Measurements from ENCODE around the gene DLST. TPM values are rescaled to one million over a fixed set of nuclear protein-coding genes. Genes with fewer than 3 reads are reported as not detected.
A peak's percentile ranks its signal among the peaks of the same experiment; 100 is the strongest.
"Not testable (repeated sequence)": the region's sequence is repeated elsewhere in the genome, so short reads cannot be mapped to it uniquely, and the experiment has no call there.

Gene DLST
- total and polyA plus RNA-seq, 8 donors = 25.1 to 125 (median 76.1) TPM

DNA sequence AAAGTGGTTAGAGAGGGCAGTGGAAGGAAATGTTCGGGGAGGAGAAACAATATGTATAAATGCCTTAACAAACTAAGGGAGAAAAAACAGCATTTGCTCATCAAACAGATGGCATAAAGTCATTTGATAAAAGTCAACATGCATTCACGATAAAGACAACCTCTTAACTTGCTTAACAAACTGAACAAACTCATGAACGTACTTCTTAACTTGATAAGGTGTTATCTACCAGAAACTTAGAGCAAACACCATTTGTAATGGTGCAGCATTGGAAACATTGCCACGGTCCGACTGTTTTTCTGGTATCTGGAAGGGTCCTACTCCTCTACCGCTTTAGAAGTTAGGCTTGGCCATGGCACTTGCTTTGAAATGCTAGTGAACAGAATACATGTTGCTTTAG is 45.5 kb downstream of the DLST start:
- no peaks in the 10 kb centered on the region for H3K36me3 ChIP-seq
- no peaks in the 10 kb centered on the region for H3K9me3 ChIP-seq
- TF ChIP-seq POLR2AphosphoS5 (IDR thresholded peaks at IDR 0.05) (peak in 1 of 3 donors; percentile 37), POLR2A (IDR thresholded peaks at IDR 0.05) (no peak), EP300 (IDR thresholded peaks at IDR 0.05) (no peak)
- TF ChIP-seq, protein P1, sequence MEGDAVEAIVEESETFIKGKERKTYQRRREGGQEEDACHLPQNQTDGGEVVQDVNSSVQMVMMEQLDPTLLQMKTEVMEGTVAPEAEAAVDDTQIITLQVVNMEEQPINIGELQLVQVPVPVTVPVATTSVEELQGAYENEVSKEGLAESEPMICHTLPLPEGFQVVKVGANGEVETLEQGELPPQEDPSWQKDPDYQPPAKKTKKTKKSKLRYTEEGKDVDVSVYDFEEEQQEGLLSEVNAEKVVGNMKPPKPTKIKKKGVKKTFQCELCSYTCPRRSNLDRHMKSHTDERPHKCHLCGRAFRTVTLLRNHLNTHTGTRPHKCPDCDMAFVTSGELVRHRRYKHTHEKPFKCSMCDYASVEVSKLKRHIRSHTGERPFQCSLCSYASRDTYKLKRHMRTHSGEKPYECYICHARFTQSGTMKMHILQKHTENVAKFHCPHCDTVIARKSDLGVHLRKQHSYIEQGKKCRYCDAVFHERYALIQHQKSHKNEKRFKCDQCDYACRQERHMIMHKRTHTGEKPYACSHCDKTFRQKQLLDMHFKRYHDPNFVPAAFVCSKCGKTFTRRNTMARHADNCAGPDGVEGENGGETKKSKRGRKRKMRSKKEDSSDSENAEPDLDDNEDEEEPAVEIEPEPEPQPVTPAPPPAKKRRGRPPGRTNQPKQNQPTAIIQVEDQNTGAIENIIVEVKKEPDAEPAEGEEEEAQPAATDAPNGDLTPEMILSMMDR (IDR thresholded peaks at IDR 0.05) = no peak
- H3K27ac ChIP-seq = no peak overlapping the region
- no peak for DNase-seq
- 27 to 57% (median 44%) methylated on average over 6 of the region's 6 CpGs for WGBS, 5 donors
- intact Hi-C loops (cut with DNase I; ENCODE audit: low total_unique reads) = no loop called here
- peaks cover 0 to 59% (median 22%) of the 10 kb centered on the region in 3 donors for H3K27me3 ChIP-seq
- H3K4me3 ChIP-seq = no peak overlapping the region
- peaks cover 7 to 17% (median 14%) of the 10 kb centered on the region in 4 donors for H3K4me1 ChIP-seq

DNA sequence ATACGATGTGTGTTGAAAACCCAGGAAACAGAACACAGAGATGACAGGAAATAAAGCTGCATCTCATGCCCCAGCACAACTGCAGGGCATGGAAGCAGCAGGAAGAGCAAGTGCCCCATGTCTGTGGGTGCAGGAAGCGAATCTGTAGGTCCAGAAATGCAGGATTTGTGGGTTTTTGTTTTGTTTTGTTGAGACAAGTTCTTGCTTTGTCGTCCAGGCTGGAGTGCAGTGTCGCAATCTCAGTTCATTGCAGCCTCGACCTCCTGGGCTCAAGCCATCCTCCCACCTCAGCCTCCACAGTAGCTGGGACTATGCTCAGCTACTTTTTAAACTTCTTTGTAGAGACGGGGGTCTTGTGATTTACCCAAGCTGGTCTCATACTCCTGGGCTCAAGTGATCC is 47.5 kb downstream of the DLST start:
- H3K36me3 ChIP-seq = no peaks in the 10 kb centered on the region
- peaks cover 0 to 9% (median under 1%) of the 10 kb centered on the region in 4 donors for H3K4me1 ChIP-seq
- no peak for DNase-seq
- H3K9me3 ChIP-seq = no peaks in the 10 kb centered on the region
- WGBS, 5 donors = 55 to 72% (median 69%) methylated on average over 6 of the region's 6 CpGs
- no peak overlapping the region for H3K4me3 ChIP-seq
- H3K27me3 ChIP-seq = peaks cover 0 to 54% (median 16%) of the 10 kb centered on the region in 3 donors
- H3K27ac ChIP-seq = no peak overlapping the region
- TF ChIP-seq POLR2A (IDR thresholded peaks at IDR 0.05) (no peak), EP300 (IDR thresholded peaks at IDR 0.05) (no peak), POLR2AphosphoS5 (IDR thresholded peaks at IDR 0.05) (no peak)
- TF ChIP-seq, protein P1 (IDR thresholded peaks at IDR 0.05) = no peak
- intact Hi-C loops (cut with DNase I; ENCODE audit: low total_unique reads) = no loop called here

DNA sequence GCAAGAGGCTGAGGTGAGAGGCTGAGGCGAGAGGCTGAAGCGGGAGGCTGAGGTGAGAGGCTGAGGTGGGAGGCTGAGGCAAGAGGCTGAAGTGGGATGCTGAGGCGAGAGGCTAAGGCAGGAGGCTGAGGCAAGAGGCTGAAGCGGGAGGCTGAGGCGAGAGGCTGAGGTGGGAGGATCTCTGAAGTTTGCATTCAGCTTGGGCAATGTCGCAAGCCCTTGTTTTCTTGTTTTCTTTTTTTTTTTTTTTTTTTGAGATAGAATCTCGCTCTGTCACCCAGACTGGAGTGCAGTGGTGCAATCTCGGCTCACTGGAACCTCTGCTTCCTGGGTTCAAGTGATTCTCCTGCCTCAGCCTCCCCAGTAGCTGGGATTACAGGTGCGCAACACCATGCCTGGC is 50.0 kb downstream of the DLST start:
- Histone ChIP-seq H3K27ac (peak overlapping the region in 1 of 5 donors; percentile 20), H3K27me3 (peaks cover 0 to 67% (median 16%) of the 10 kb centered on the region in 3 donors)

DNA sequence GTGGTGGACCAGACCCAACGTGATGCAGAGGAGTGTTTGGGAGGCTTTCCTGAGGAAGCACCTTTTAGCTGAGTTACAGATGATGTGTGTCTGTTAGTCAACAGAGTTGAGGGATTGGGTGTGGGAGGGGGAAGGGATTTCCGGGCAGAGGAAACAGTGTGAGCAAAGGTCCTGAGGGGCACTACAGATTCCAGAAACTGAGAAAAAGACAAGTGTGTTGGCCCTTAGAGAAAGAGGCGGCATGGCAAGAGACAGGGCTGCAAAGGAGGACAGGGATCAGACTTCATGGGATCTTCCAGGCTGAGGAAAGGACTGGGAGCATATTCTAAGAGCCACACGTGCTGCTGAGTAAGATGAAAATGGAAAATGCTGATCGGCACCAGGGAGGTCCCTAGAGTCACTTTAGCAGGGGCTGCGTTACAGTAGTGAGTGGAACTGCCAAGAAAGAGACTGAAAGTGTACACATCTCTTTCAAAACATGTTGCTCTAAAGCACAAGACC is 50.7 kb downstream of the DLST start:
- peak in 1 of 2 donors; percentile 61 for DNase-seq
- Histone ChIP-seq H3K36me3 (no peaks in the 10 kb centered on the region), H3K4me1 (peaks cover 0 to 12% (median 9%) of the 10 kb centered on the region in 4 donors), H3K27me3 (peaks cover 0 to 67% (median 16%) of the 10 kb centered on the region in 3 donors), H3K27ac (peak overlapping the region in 1 of 5 donors; percentile 20), H3K9me3 (no peaks in the 10 kb centered on the region), H3K4me3 (no peak overlapping the region)
- WGBS, 5 donors = 21 to 36% (median 31%) methylated on average over 6 of the region's 6 CpGs
- TF ChIP-seq POLR2AphosphoS5 (IDR thresholded peaks at IDR 0.05) = no peak
- TF ChIP-seq POLR2A (IDR thresholded peaks at IDR 0.05) = no peak
- TF ChIP-seq EP300 (IDR thresholded peaks at IDR 0.05) = no peak
- TF ChIP-seq, protein P1 (IDR thresholded peaks at IDR 0.05) = no peak
- intact Hi-C loops (cut with DNase I; ENCODE audit: low total_unique reads) = no loop called here

More for the DNA sequence above, 50.0 kb downstream of the DLST start:
- intact Hi-C loops (cut with DNase I; ENCODE audit: low total_unique reads); H3K9me3 ChIP-seq; H3K36me3 ChIP-seq; H3K4me3 ChIP-seq; DNase-seq: not testable (repeated sequence)
- H3K4me1 ChIP-seq = peaks cover 0 to 12% (median 9%) of the 10 kb centered on the region in 4 donors
- 81 to 92% (median 86%) methylated on average over 8 to 9 of the region's 9 CpGs for WGBS, 5 donors

DNA sequence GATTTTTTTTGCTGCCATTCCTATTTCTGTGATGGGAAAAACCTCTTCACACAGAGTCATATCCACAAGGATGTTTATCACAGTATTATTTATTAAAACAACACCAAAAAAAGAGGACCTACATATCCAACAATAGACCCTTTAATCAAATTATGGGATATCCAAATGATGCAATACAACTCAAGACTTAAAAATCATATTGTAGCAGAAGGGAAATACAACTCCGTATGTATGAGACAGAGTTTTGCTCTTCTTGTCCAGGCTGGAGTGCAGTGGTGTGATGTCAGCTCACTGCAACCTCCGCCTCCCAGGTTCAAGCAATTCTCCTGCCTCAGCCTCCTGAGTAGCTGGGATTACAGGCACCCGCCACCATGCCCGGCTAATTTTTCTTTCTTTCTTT is 51.2 kb downstream of the DLST start:
- intact Hi-C loops (cut with DNase I; ENCODE audit: low total_unique reads); H3K9me3 ChIP-seq; DNase-seq; H3K36me3 ChIP-seq; H3K4me3 ChIP-seq: not testable (repeated sequence)
- Histone ChIP-seq H3K4me1 (peaks cover 0 to 12% (median 9%) of the 10 kb centered on the region in 4 donors), H3K27me3 (peaks cover 0 to 65% (median 16%) of the 10 kb centered on the region in 3 donors), H3K27ac (peak overlapping the region in 1 of 5 donors; percentile 20)
- 74 to 87% (median 79%) methylated on average over 4 of the region's 4 CpGs for WGBS, 5 donors

Measured in stomach (tissue), 9 donors.